ENCODE results near the gene CTDP1. TPM values are rescaled to one million over a fixed set of nuclear protein-coding genes. Genes with fewer than 3 reads are reported as not detected.

CTDP1 gene
- total RNA-seq, 4 donors from 2014 or later: 16.7 to 25.3 (median 21.6) TPM

DNA sequence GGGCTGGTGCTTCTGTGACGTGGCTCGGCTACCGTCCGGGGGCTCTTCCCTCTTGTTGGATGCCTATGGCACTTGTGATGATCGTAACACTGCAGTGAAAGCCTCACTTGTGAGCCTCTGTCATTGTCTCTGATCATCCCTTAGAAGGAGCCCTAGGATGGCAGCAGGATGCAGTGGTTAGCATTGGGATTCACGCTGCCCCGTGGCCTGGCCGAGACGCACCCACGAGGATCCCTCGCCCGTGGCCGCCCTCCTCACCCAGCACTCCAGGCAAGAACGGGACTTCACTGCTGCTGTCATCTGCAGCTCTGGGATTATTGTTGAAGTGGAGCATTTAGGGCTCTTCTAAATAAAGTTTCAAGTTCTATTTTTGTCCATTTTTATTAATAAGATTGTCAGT, 46.8 kb upstream of the CTDP1 start:
- Histone ChIP-seq H3K9me3 (no peaks in the 10 kb centered on the region), H3K27me3 (peaks cover 22% of the 10 kb centered on the region), H3K27ac (no peak overlapping the region), H3K4me3 (no peak overlapping the region), H3K4me1 (no peaks in the 10 kb centered on the region), H3K36me3 (no peaks in the 10 kb centered on the region)
- no peak for ATAC-seq
- 89 to 92% methylated on average over 3 to 13 of the region's 14 CpGs for WGBS, 2 donors (ENCODE audit: low coverage in 1 of 2)
- TF ChIP-seq POLR2A (IDR thresholded peaks at IDR 0.05) (no peak), POLR2AphosphoS5 (IDR thresholded peaks at IDR 0.05) (no peak), EP300 (IDR thresholded peaks at IDR 0.05) (no peak)
- TF ChIP-seq, protein P1, sequence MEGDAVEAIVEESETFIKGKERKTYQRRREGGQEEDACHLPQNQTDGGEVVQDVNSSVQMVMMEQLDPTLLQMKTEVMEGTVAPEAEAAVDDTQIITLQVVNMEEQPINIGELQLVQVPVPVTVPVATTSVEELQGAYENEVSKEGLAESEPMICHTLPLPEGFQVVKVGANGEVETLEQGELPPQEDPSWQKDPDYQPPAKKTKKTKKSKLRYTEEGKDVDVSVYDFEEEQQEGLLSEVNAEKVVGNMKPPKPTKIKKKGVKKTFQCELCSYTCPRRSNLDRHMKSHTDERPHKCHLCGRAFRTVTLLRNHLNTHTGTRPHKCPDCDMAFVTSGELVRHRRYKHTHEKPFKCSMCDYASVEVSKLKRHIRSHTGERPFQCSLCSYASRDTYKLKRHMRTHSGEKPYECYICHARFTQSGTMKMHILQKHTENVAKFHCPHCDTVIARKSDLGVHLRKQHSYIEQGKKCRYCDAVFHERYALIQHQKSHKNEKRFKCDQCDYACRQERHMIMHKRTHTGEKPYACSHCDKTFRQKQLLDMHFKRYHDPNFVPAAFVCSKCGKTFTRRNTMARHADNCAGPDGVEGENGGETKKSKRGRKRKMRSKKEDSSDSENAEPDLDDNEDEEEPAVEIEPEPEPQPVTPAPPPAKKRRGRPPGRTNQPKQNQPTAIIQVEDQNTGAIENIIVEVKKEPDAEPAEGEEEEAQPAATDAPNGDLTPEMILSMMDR (IDR thresholded peaks at IDR 0.05): no peak

DNA sequence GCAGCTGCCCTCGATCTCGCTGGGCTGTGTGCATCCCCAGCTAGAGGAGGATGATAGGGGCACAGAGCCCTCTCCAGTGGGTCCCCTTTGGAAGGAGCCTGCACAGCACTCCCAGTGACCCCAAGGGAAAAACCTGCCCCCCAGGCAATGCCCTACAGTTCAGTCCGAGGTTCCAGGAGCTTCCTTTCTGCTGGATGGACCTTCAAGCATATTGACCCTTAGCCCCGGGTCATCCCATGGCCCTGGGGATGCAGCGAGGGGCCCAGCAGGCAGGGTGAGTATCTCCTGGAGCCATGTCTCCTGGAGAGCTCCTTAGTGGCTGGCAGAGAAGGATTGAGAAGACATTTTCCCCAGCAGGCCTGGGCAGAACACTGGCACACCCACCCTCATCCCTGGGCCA, 45.4 kb upstream of the CTDP1 start:
- TF ChIP-seq POLR2A (IDR thresholded peaks at IDR 0.05) (no peak), POLR2AphosphoS5 (IDR thresholded peaks at IDR 0.05) (no peak)
- H3K27ac ChIP-seq: no peak overlapping the region
- WGBS, 2 donors (ENCODE audit: low coverage in 1 of 2): 100% methylated on average over 2 of the region's 5 CpGs; no CpG with 5 or more reads in 1 of the 2 donors
- no peak overlapping the region for H3K4me3 ChIP-seq
- no peak for ATAC-seq
- H3K36me3 ChIP-seq: no peaks in the 10 kb centered on the region
- H3K4me1 ChIP-seq: no peaks in the 10 kb centered on the region
- peaks cover 25% of the 10 kb centered on the region for H3K27me3 ChIP-seq
- H3K9me3 ChIP-seq: no peaks in the 10 kb centered on the region

DNA sequence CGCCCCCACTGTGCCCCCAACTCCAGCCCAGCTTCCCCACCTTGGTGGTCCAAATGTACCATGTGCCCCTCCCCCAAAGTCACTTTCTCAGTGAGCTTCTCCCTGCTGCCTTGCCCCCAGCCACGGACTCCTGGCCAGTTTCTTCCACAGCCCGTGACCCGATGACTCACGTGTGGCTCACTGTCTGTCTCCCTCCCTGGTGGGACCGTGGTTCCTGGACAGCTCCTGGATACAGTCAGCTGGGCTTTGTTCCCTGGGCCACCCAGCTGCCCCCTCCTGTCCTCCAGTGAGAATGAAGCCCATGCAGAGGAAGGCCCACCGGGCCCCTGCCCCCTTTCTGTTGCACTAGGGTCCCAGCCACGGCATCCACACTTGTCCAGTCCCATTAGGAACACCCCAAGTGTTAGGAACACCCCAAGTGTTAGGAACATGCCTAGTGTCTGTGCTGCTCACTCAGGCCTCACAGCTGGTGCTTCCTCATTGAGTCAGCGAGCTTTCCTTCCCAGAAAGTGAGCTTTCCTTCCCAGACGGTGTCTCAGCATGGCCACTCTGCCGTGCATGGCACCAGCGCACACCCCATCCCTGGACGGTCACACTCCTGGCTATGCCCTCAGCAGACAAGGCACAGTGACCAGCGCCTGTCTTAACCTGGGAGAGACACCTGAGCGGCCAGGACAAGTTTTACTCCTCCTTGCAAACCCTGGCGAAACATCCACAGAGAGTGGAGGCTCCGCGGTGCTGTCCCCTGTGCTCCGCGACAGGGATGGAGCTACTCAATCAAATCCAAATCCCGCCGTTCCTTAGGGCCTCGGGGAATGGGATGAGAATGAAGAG, 44.8 kb upstream of the CTDP1 start:
- Histone ChIP-seq H3K9me3 (no peaks in the 10 kb centered on the region), H3K4me3 (no peak overlapping the region), H3K27ac (no peak overlapping the region), H3K4me1 (no peaks in the 10 kb centered on the region), H3K27me3 (peaks cover 23% of the 10 kb centered on the region), H3K36me3 (no peaks in the 10 kb centered on the region)
- TF ChIP-seq, protein P1 (IDR thresholded peaks at IDR 0.05): no peak
- TF ChIP-seq POLR2AphosphoS5 (IDR thresholded peaks at IDR 0.05): no peak
- no peak for TF ChIP-seq POLR2A (IDR thresholded peaks at IDR 0.05)
- TF ChIP-seq EP300 (IDR thresholded peaks at IDR 0.05): no peak
- 85 to 88% methylated on average over 5 to 7 of the region's 23 CpGs for WGBS, 2 donors (ENCODE audit: low coverage in 1 of 2)
- no peak for ATAC-seq

DNA sequence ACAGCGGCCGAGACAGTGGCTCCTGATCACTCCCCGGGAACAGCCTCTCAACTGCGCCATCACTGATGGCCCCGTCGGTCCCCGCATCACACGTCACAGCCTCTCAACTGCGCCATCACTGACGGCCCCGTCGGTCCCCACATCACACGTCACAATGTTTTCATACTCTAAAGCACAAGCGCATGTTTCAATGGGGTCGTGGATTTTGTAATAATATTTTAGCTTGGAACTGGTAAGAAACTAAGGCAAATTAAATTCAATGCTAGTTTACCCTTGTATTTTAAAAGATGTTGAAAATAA, 44.2 kb upstream of the CTDP1 start:
- no peaks in the 10 kb centered on the region for H3K36me3 ChIP-seq
- WGBS, 2 donors (ENCODE audit: low coverage in 1 of 2): 85 to 91% methylated on average over 9 to 15 of the region's 15 CpGs
- H3K9me3 ChIP-seq: no peaks in the 10 kb centered on the region
- H3K27ac ChIP-seq: no peak overlapping the region
- H3K4me3 ChIP-seq: no peak overlapping the region
- TF ChIP-seq, protein P1 (IDR thresholded peaks at IDR 0.05): no peak
- TF ChIP-seq POLR2AphosphoS5 (IDR thresholded peaks at IDR 0.05) (no peak), POLR2A (IDR thresholded peaks at IDR 0.05) (no peak), EP300 (IDR thresholded peaks at IDR 0.05) (no peak)
- no peaks in the 10 kb centered on the region for H3K4me1 ChIP-seq
- ATAC-seq: no peak
- H3K27me3 ChIP-seq: peaks cover 25% of the 10 kb centered on the region

DNA sequence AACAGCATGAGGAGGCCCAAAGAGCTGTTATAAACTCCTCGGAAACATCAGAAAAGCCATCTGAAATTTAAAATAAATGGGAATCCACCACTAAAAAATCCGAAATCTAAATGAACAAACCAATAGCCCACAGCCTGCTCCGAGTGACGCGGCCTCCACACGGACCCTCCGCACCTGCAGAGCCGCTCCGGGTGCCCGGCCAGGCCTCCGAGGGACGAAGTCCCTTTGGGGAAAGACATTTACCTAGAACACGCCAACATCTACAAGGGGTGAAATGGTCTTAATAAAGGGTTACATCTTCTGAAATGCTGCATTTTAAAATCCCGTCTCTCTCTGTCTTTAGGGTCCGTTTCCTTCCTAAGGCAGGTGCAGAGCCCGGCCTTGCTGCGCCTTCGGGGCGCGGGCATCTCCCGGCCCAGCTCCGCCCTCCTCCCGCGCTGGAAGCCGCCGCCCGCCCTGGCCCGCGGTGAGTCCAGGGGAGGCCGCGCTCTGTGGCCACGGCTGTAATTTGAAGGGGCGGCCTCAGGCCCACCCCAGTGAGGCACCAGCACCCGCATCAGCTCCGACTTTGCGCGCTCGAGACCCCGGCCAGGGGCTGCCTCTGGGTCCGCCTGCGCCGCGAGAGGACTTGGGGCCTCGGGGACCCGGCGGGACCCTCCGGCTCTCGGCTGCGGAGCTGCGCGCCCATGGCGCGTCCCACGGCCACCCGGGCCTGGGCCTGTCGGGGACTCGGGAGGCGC, 42.3 kb upstream of the CTDP1 start:
- H3K9me3 ChIP-seq: no peaks in the 10 kb centered on the region
- WGBS, 2 donors (ENCODE audit: low coverage in 1 of 2): 41 to 79% methylated on average over 10 to 22 of the region's 58 CpGs
- TF ChIP-seq POLR2A (IDR thresholded peaks at IDR 0.05) (no peak), POLR2AphosphoS5 (IDR thresholded peaks at IDR 0.05) (no peak), EP300 (IDR thresholded peaks at IDR 0.05) (no peak)
- TF ChIP-seq, protein P1 (IDR thresholded peaks at IDR 0.05): no peak
- no peak for ATAC-seq
- no peaks in the 10 kb centered on the region for H3K4me1 ChIP-seq
- H3K4me3 ChIP-seq: no peak overlapping the region
- no peaks in the 10 kb centered on the region for H3K36me3 ChIP-seq
- peaks cover 43% of the 10 kb centered on the region for H3K27me3 ChIP-seq
- no peak overlapping the region for H3K27ac ChIP-seq

Data from gastroesophageal sphincter (tissue), 4 donors.